Endothelial cell of umbilical vein (primary cell): ENCODE data around the gene ACTL7B. TPM values are rescaled to one million over a fixed set of nuclear protein-coding genes. Genes with fewer than 3 reads are reported as not detected.

Source experiments
- BruUV-seq: library from RNA; stranded (reverse); fragments of 400-500 nt; replicated peaks from 2 replicates; lab custom pipeline; 2021; lab: Mats Ljungman, UMichigan
- CTCF ChIA-PET: fragments of 300-600, 350-600 bp; sonication (Branson Sonifier 250); formaldehyde crosslinking; loops from one replicate; lab custom pipeline; 2021; ENCODE audit warnings: antibody characterized with exemption, inconsistent platforms; lab: Charles Lee
- POLR2A ChIA-PET: fragments of 300-600, 350-600 bp; sonication (Branson Sonifier 250); formaldehyde crosslinking; loops from one replicate; lab custom pipeline; 2021; ENCODE audit warnings: antibody characterized with exemption, inconsistent platforms; lab: Charles Lee
- DNase-seq: peaks from one replicate; pipeline ENCODE4 v3.0.0-alpha.2; 2011; ENCODE audit warnings: low read depth, low spot score
- FAIRE-seq: peaks from 2 replicates; lab custom pipeline; 2011; peaks lifted over from hg19 to GRCh38; lab: Jason Lieb, UNC
- H2AFZ ChIP-seq: 2 replicates; pipeline ENCODE4 v1.6.0; 2012; ENCODE audit warnings: low read depth, low read length, control low read depth, inconsistent platforms
- H3K27ac ChIP-seq: 2 replicates; pipeline ENCODE4 v1.5.1; 2011; ENCODE audit warnings: low read depth, mild to moderate bottlenecking, control low read depth, low read length, moderate library complexity; ENCODE audit not compliant: insufficient read depth
- H3K27me3 ChIP-seq, 2 experiments: 2 replicates each; pipeline versions ENCODE4 v1.6.0 to v1.6.1; 2011; ENCODE audit warnings: low read length in 2 of 2, mixed read lengths in 1 of 2; ENCODE audit not compliant: control insufficient read depth in 2 of 2, insufficient read depth in 2 of 2
- H3K36me3 ChIP-seq, 2 experiments: 2 replicates in 1 of 2; 3 replicates in 1 of 2; pipeline ENCODE4 v1.5.1; 2011; ENCODE audit warnings: low read length in 2 of 2, mild to moderate bottlenecking in 1 of 2, moderate library complexity in 1 of 2; ENCODE audit not compliant: control insufficient read depth in 2 of 2, insufficient read depth in 2 of 2; ENCODE audit errors: extremely low read depth in 1 of 2
- H3K4me1 ChIP-seq: 3 replicates; pipeline ENCODE4 v1.5.1; 2011; ENCODE audit warnings: mild to moderate bottlenecking, low read length; ENCODE audit not compliant: control insufficient read depth, insufficient read depth; ENCODE audit errors: extremely low read depth
- H3K4me2 ChIP-seq: 2 replicates; pipeline ENCODE4 v1.6.1; 2011; ENCODE audit warnings: low read length, control low read depth, mixed read lengths; ENCODE audit not compliant: insufficient read depth
- H3K4me3 ChIP-seq, 3 experiments: fragments of 200-600 bp in 1 of 3; sonication (generic), shearing (Covaris generic) in 1 of 3; replicated peaks in 1 of 3; 2 replicates each; pipeline ENCODE4 v1.5.1; 2011 to 2016; ENCODE audit warnings: control low read depth in 3 of 3, low read length in 3 of 3, mild to moderate bottlenecking in 2 of 3, inconsistent platforms in 1 of 3, low read depth in 1 of 3, moderate library complexity in 1 of 3; ENCODE audit not compliant: insufficient read depth in 1 of 3
- H3K79me2 ChIP-seq: 2 replicates; pipeline ENCODE4 v1.6.0; 2012; ENCODE audit warnings: low read length, inconsistent platforms; ENCODE audit not compliant: control insufficient read depth, insufficient read depth
- H3K9ac ChIP-seq: replicated peaks from 2 replicates; pipeline ENCODE3; 2011; ENCODE audit warnings: low read length, control low read depth; ENCODE audit not compliant: insufficient read depth; ENCODE audit errors: extremely low read depth
- H3K9me1 ChIP-seq: replicated peaks from 3 replicates; pipeline ENCODE4 v1.6.0; 2011; ENCODE audit warnings: mild to moderate bottlenecking, low read length; ENCODE audit not compliant: control insufficient read depth, insufficient read depth; ENCODE audit errors: extremely low read depth
- H3K9me3 ChIP-seq: replicated peaks from 2 replicates; pipeline ENCODE4 v1.5.1; 2012; ENCODE audit warnings: low read length, inconsistent platforms; ENCODE audit not compliant: control insufficient read depth, insufficient read depth
- H4K20me1 ChIP-seq: replicated peaks from 2 replicates; pipeline ENCODE3; 2011; ENCODE audit warnings: mild to moderate bottlenecking, low read length; ENCODE audit not compliant: control insufficient read depth, insufficient read depth; ENCODE audit errors: extremely low read depth
- CTCF ChIP-seq, 2 donors: IDR thresholded peaks; 1 replicate in 1 of 2; 2 replicates in 1 of 2; pipeline ENCODE4 v1.5.1; 2011; ENCODE audit warnings: low read length in 2 of 2, mild to moderate bottlenecking in 2 of 2, moderate library complexity in 2 of 2, control low read depth in 1 of 2, inconsistent platforms in 1 of 2, low read depth in 1 of 2; ENCODE audit not compliant: insufficient read depth in 1 of 2; ENCODE audit errors: extremely low read depth in 1 of 2
- GATA2 ChIP-seq: IDR thresholded peaks from 2 replicates; pipeline ENCODE4 v1.7.0; 2011; ENCODE audit warnings: low read depth, mild to moderate bottlenecking, moderate library complexity, mixed read lengths, low read length; ENCODE audit not compliant: insufficient read length, insufficient read depth
- JUN ChIP-seq: IDR thresholded peaks from 2 replicates; pipeline ENCODE4 v1.6.1; 2011; ENCODE audit warnings: borderline replicate concordance, low read depth; ENCODE audit not compliant: insufficient read length, insufficient read depth
- MAX ChIP-seq: IDR thresholded peaks from 2 replicates; pipeline ENCODE4 v1.6.1; 2011; ENCODE audit not compliant: insufficient read depth, insufficient read length
- MYC ChIP-seq: IDR thresholded peaks from one replicate; pipeline ENCODE4 v1.6.1; 2011; ENCODE audit warnings: mild to moderate bottlenecking, low read depth, low read length
- POLR2A ChIP-seq: IDR thresholded peaks from 2 replicates; pipeline ENCODE4 v1.6.1; 2012; ENCODE audit warnings: low read depth, mild to moderate bottlenecking, control low read depth, low read length
- POLR2AphosphoS5 ChIP-seq: IDR thresholded peaks from 2 replicates; pipeline ENCODE4 v1.6.1; 2012; ENCODE audit warnings: low read depth, mild to moderate bottlenecking, control low read depth, low read length, moderate library complexity; ENCODE audit not compliant: insufficient read depth
- dilution Hi-C: fragments of 300-500 bp; cut with MboI; formaldehyde crosslinking; loops from one replicate; pipeline ENCODE4 v1.15.0; 2019; ENCODE audit warnings: low sequenced_read_pairs; ENCODE audit not compliant: extremely low pct_ligation_motif_present
- intact Hi-C: fragments of 100-400 bp; cut with micrococcal nuclease; formaldehyde crosslinking; loops from one replicate; pipeline ENCODE4 v1.10.0; 2022
- polyA plus RNA-seq, 4 experiments: library from polyadenylated mRNA; depleted of rRNA in 3 of 4; stranded (reverse) in 3 of 4; unstranded in 1 of 4; fragments of >200 nt; gene quantifications; 2 replicates each; pipeline versions ENCODE4 v1.2.1 to v1.2.3, GENCODE V29; 2011 to 2012; ENCODE audit warnings: missing spikeins in 1 of 4
- total RNA-seq: library from RNA; stranded (reverse); gene quantifications from 2 replicates; pipeline ENCODE4 v1.2.3, GENCODE V29; 2021

The ACTL7B gene
- total and polyA plus RNA-seq, 2 donors (not counting 3 experiments of a cell fraction or from before 2014, with no cell fraction given): not detected

GRCh38 chr9:108882052-108882888 is 26.5 kb upstream of the ACTL7B start:
- intact Hi-C loops: no loop called here
- H2AFZ ChIP-seq: no peak overlapping the region
- no peaks in the 10 kb centered on the region for H3K9me3 ChIP-seq
- dilution Hi-C loops: no loop called here
- no TSS peak for BruUV-seq
- TF ChIP-seq GATA2: no peak
- no peak for TF ChIP-seq MAX
- no peak for TF ChIP-seq POLR2A
- TF ChIP-seq JUN: no peak
- TF ChIP-seq CTCF (IDR thresholded peaks at IDR 0.05; ENCODE audit: extremely low read depth in 1 of 2, insufficient read depth in 1 of 2, low read depth in 1 of 2, low read length in 2 of 2): no peak
- no peak for TF ChIP-seq POLR2AphosphoS5
- TF ChIP-seq MYC: no peak
- H4K20me1 ChIP-seq: no peaks in the 10 kb centered on the region
- no peak overlapping the region for H3K4me2 ChIP-seq
- ChIA-PET CTCF (interaction anchor here (0.7 to 1.1 kb wide), 2 partner anchors 72 to 276 kb away, joined by 3 read pairs; no protein-coding TSS in a partner anchor), POLR2A (no interaction called here)
- H3K27ac ChIP-seq: no peak overlapping the region
- peaks cover 3% of the 10 kb centered on the region for H3K4me1 ChIP-seq
- peaks cover 9 to 11% of the 10 kb centered on the region in 2 experiments for H3K36me3 ChIP-seq
- H3K27me3 ChIP-seq: no peaks in the 10 kb centered on the region
- DNase-seq (no peak), FAIRE-seq (no peak)
- H3K79me2 ChIP-seq: no peaks in the 10 kb centered on the region
- no peak overlapping the region for H3K9ac ChIP-seq
- no peak overlapping the region for H3K4me3 ChIP-seq
- H3K9me1 ChIP-seq: no peaks in the 10 kb centered on the region
